ENCODE measurements around the gene BAIAP2L2. TPM values are rescaled to one million over a fixed set of nuclear protein-coding genes. Genes with fewer than 3 reads are reported as not detected.

The BAIAP2L2 gene
- total and polyA plus RNA-seq, 2 of the 4 experiments (the other 2 are of a cell fraction): 0.18 to 0.46 TPM

DNA sequence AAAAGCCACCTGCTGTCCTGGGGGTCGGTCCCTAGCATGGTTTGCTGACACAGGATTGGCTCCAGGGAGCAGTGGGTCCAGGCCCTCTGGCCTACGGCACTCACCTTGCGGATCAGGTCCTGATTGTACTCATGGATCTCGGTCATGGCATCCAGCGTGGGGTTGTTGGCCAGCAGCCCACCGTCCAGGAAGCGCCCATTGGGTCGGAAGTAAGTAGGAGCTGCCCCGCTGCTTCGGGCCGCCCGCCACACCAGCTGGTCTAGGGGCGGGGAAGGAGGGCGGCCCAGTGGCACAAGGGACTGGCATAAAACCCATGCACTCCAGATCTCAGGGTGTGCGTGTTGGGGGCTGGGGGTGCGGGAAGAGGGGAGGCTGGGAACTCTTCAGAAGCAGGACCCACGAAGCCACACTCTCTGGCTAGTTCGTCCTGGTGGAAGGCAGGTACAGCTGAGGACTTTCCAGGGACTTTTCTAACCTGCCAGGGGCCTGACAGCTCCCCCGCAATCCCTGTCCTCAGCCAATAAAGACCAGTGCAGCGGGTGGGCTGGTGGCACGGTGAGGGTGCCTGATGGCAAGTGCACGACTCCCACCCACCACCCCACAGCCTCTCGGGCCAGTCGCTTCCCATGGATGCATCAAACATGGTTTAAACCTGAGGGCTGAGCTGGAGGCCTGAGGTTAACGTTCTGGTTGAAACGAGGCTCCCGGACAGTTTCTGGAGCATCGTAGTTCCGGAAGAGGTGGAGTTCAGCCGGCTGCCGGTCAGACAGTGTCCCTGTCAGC, 5.1 kb upstream of the BAIAP2L2 start:
- ATAC-seq (ENCODE audit: low read depth) (no peak), DNase-seq (no peak)
- Histone ChIP-seq H3K4ac (ENCODE audit: low read depth, low read length) (no peak overlapping the region), H4K5ac (ENCODE audit: low read depth, low read length) (no peak overlapping the region), H3K79me1 (ENCODE audit: low read depth in 1 of 2, low read length in 2 of 2) (no peaks in the 10 kb centered on the region), H2BK5ac (ENCODE audit: low read depth, low read length, poor library complexity, severe bottlenecking) (no peak overlapping the region), H3K27ac (ENCODE audit: insufficient read depth, low read length) (no peak overlapping the region), H2BK15ac (ENCODE audit: low read depth, low read length) (no peak overlapping the region), H3K14ac (replicated peaks; ENCODE audit: low read depth, low read length) (no peak overlapping the region), H3K9me1 (ENCODE audit: insufficient read depth, low read length) (no peaks in the 10 kb centered on the region), H2BK120ac (ENCODE audit: low read depth, low read length) (no peak overlapping the region), H4K8ac (ENCODE audit: low read depth in 2 of 2, low read length in 2 of 2) (no peak overlapping the region), H3K4me3 (ENCODE audit: insufficient read depth, low read depth, low read length) (no peak overlapping the region), H4K20me1 (ENCODE audit: insufficient read depth, low read length) (no peaks in the 10 kb centered on the region), H3K56ac (ENCODE audit: extremely low read depth, insufficient read depth, low read length) (no peak overlapping the region), H2AK5ac (ENCODE audit: low read depth, low read length) (no peak overlapping the region), H3K27me3 (ENCODE audit: control insufficient read depth, insufficient read depth, low read length) (no peaks in the 10 kb centered on the region), H3K36me3 (ENCODE audit: control insufficient read depth, insufficient read depth, low read length) (no peaks in the 10 kb centered on the region), H3K9me3 (ENCODE audit: control insufficient read depth, insufficient read depth, low read length) (no peaks in the 10 kb centered on the region), H3K9ac (ENCODE audit: low read depth, low read length) (no peak overlapping the region), H4K91ac (ENCODE audit: insufficient read depth, low read depth, low read length) (no peak overlapping the region), H3K4me2 (ENCODE audit: low read depth, low read length) (no peak overlapping the region), H2AK9ac (replicated peaks; ENCODE audit: low read depth, low read length, poor library complexity) (no peak overlapping the region), H3K18ac (ENCODE audit: low read depth, low read length) (no peak overlapping the region), H3K4me1 (ENCODE audit: control insufficient read depth, insufficient read depth, low read length) (no peaks in the 10 kb centered on the region; the same call in 1 of the 2 replicates), H3K23ac (ENCODE audit: low read depth, low read length) (no peak overlapping the region), H2AFZ (replicated peaks; ENCODE audit: low read length, poor library complexity) (no peak overlapping the region), H2BK20ac (ENCODE audit: low read depth, low read length) (no peak overlapping the region)
- BruUV-seq (replicated peaks): no TSS peak
- POLR2A ChIA-PET (ENCODE audit: unreplicated experiment): interaction anchor here (0.6 kb wide), 1 partner anchor 102 kb away, joined by 4 read pairs; no protein-coding TSS in a partner anchor
- in situ Hi-C loops (cut with MboI; ENCODE audit: low sequenced_read_pairs) (no loop called here), dilution Hi-C loops (cut with HindIII; ENCODE audit: low sequenced_read_pairs, unreplicated experiment) (no loop called here), intact Hi-C loops (cut with micrococcal nuclease) (loop anchor here (2.0 kb wide), 1 partner anchor 89 kb away; no protein-coding TSS in a partner anchor)
- WGBS, 2 experiments (ENCODE audit: extremely low coverage in 2 of 2, insufficient read length in 1 of 2): 98% methylated on average over 8 of the region's 31 CpGs; no CpG with 5 or more reads in 1 of the 2 experiments
- CTCF ChIA-PET: interaction anchor here (0.6 to 1.1 kb wide), 3 partner anchors 61 to 234 kb away, joined by 4 read pairs; no protein-coding TSS in a partner anchor
- TF ChIP-seq BHLHE40 (IDR thresholded peaks at IDR 0.05; ENCODE audit: low read depth, low read length): no peak
- TF ChIP-seq, protein P1, sequence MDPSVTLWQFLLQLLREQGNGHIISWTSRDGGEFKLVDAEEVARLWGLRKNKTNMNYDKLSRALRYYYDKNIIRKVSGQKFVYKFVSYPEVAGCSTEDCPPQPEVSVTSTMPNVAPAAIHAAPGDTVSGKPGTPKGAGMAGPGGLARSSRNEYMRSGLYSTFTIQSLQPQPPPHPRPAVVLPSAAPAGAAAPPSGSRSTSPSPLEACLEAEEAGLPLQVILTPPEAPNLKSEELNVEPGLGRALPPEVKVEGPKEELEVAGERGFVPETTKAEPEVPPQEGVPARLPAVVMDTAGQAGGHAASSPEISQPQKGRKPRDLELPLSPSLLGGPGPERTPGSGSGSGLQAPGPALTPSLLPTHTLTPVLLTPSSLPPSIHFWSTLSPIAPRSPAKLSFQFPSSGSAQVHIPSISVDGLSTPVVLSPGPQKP (IDR thresholded peaks at IDR 0.05; ENCODE audit: borderline replicate concordance, low read depth, low read length): no peak
- no peak for TF ChIP-seq CEBPB (IDR thresholded peaks at IDR 0.05; ENCODE audit: low read depth, low read length)
- TF ChIP-seq RAD21 (IDR thresholded peaks at IDR 0.05; ENCODE audit: low read length): no peak
- TF ChIP-seq RFX5 (IDR thresholded peaks at IDR 0.05; ENCODE audit: low read depth, low read length): no peak
- no peak for TF ChIP-seq MAZ (IDR thresholded peaks at IDR 0.05; ENCODE audit: borderline replicate concordance, low read depth, low read length)
- TF ChIP-seq, protein P2, sequence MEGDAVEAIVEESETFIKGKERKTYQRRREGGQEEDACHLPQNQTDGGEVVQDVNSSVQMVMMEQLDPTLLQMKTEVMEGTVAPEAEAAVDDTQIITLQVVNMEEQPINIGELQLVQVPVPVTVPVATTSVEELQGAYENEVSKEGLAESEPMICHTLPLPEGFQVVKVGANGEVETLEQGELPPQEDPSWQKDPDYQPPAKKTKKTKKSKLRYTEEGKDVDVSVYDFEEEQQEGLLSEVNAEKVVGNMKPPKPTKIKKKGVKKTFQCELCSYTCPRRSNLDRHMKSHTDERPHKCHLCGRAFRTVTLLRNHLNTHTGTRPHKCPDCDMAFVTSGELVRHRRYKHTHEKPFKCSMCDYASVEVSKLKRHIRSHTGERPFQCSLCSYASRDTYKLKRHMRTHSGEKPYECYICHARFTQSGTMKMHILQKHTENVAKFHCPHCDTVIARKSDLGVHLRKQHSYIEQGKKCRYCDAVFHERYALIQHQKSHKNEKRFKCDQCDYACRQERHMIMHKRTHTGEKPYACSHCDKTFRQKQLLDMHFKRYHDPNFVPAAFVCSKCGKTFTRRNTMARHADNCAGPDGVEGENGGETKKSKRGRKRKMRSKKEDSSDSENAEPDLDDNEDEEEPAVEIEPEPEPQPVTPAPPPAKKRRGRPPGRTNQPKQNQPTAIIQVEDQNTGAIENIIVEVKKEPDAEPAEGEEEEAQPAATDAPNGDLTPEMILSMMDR (conservative IDR thresholded peaks at IDR 0.05; ENCODE audit: low read depth, low read length): no peak
- no peak for TF ChIP-seq FOS (IDR thresholded peaks at IDR 0.05; ENCODE audit: low read depth, low read length)
- TF ChIP-seq SMC3 (IDR thresholded peaks at IDR 0.05; ENCODE audit: low read depth, low read length): no peak
- TF ChIP-seq, protein P3, sequence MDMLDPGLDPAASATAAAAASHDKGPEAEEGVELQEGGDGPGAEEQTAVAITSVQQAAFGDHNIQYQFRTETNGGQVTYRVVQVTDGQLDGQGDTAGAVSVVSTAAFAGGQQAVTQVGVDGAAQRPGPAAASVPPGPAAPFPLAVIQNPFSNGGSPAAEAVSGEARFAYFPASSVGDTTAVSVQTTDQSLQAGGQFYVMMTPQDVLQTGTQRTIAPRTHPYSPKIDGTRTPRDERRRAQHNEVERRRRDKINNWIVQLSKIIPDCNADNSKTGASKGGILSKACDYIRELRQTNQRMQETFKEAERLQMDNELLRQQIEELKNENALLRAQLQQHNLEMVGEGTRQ (IDR thresholded peaks at IDR 0.05; ENCODE audit: low read depth, low read length): no peak
- TF ChIP-seq NFE2L2 (IDR thresholded peaks at IDR 0.05; ENCODE audit: low read depth, low read length): no peak
- TF ChIP-seq RCOR1 (IDR thresholded peaks at IDR 0.05; ENCODE audit: insufficient replicate concordance, low read length): no peak
- no peak for TF ChIP-seq CHD1 (IDR thresholded peaks at IDR 0.05; ENCODE audit: low read depth, low read length)
- no peak for TF ChIP-seq MAFK (IDR thresholded peaks at IDR 0.05; ENCODE audit: low read depth, low read length)

All from IMR-90 (cell line).